GM12878 (cell line): ENCODE results near the gene CCDC170. TPM values are rescaled to one million over a fixed set of nuclear protein-coding genes. Genes with fewer than 3 reads are reported as not detected.
A peak's percentile ranks its signal among the peaks of the same experiment; 100 is the strongest.

Experiments
- ATAC-seq: fragments of 200-7000 bp; cut with Tn5 transposase; 3 replicates; pipeline ENCODE4 v1.9.1; 2020; ENCODE audit warnings: mild to moderate bottlenecking, moderate library complexity
- BruUV-seq: library from RNA; stranded (reverse); fragments of 400-500 nt; replicated peaks from 2 replicates; lab custom pipeline; 2021; lab: Mats Ljungman, UMichigan
- CTCF ChIA-PET: fragments of 300-600 bp; sonication (Branson Sonifier 250); formaldehyde crosslinking; extraction: SDS; loops from one replicate; lab custom pipeline; 2021; ENCODE audit warnings: inconsistent platforms; lab: Yijun Ruan, JAX
- POLR2A ChIA-PET: fragments of 350-600 bp; formaldehyde crosslinking; extraction: SDS; loops from one replicate; lab custom pipeline; 2021; ENCODE audit warnings: inconsistent platforms; lab: Charles Lee
- RAD21 ChIA-PET: fragments of 300-600 bp; sonication (Branson Sonifier 250); formaldehyde crosslinking; loops from one replicate; lab custom pipeline; 2023; ENCODE audit warnings: antibody characterized with exemption; ENCODE audit not compliant: unreplicated experiment; lab: Charles Lee
- SMC1A ChIA-PET: fragments of 300-600 bp; sonication (Branson Sonifier 250); formaldehyde crosslinking; loops from one replicate; lab custom pipeline; 2023; ENCODE audit not compliant: unreplicated experiment, uncharacterized antibody; lab: Charles Lee
- DNase-seq: peaks from one replicate; pipeline ENCODE4 v3.0.0-alpha.2; 2011; ENCODE audit warnings: low read depth, low spot score
- FAIRE-seq: peaks from 3 replicates; lab custom pipeline; 2011; peaks lifted over from hg19 to GRCh38; lab: Jason Lieb, UNC
- H2AFZ ChIP-seq: 2 replicates; pipeline ENCODE4 v1.6.0; 2011; ENCODE audit warnings: low read depth, low read length, control low read depth; ENCODE audit not compliant: control insufficient read depth
- H3K27ac ChIP-seq: 2 replicates; pipeline ENCODE4 v1.5.1; 2011; ENCODE audit warnings: control low read depth; ENCODE audit not compliant: control insufficient read depth, insufficient read depth
- H3K27me3 ChIP-seq, 2 experiments: replicated peaks in 1 of 2; 2 replicates each; pipeline versions ENCODE4 v1.6.0 to v1.6.1; 2011; ENCODE audit warnings: low read length in 1 of 2; ENCODE audit not compliant: control insufficient read depth in 2 of 2, insufficient read depth in 2 of 2
- H3K36me3 ChIP-seq, 2 experiments: 2 replicates each; pipeline ENCODE4 v1.5.1; 2011; ENCODE audit warnings: low read length in 1 of 2; ENCODE audit not compliant: control insufficient read depth in 2 of 2, insufficient read depth in 2 of 2
- H3K4me1 ChIP-seq: 2 replicates; pipeline ENCODE4 v1.6.1; 2011; ENCODE audit warnings: mild to moderate bottlenecking, low read length, moderate library complexity, mixed read lengths; ENCODE audit not compliant: control insufficient read depth, insufficient read depth
- H3K4me2 ChIP-seq: 2 replicates; pipeline ENCODE4 v1.6.0; 2011; ENCODE audit warnings: control low read depth; ENCODE audit not compliant: control insufficient read depth, insufficient read depth
- H3K4me3 ChIP-seq: fragments of 200-600 bp; sonication (generic); 2 replicates; pipeline ENCODE4 v1.5.1; 2016
- H3K79me2 ChIP-seq: 2 replicates; pipeline ENCODE4 v1.6.0; 2011; ENCODE audit warnings: low read length; ENCODE audit not compliant: control insufficient read depth, insufficient read depth
- H3K9ac ChIP-seq: 2 replicates; pipeline ENCODE4 v1.8.0; 2011; ENCODE audit warnings: low read length, control low read depth, mixed read lengths; ENCODE audit not compliant: control insufficient read depth, insufficient read depth
- H3K9me3 ChIP-seq: replicated peaks from 3 replicates; pipeline ENCODE4 v1.5.1; 2011; ENCODE audit warnings: mild to moderate bottlenecking, low read length; ENCODE audit not compliant: control insufficient read depth, insufficient read depth
- H4K20me1 ChIP-seq: 2 replicates; pipeline ENCODE4 v1.6.0; 2011; ENCODE audit not compliant: control insufficient read depth, insufficient read depth
- FOS ChIP-seq: IDR thresholded peaks from 3 replicates; pipeline ENCODE4 v1.6.1; 2011; ENCODE audit warnings: borderline replicate concordance; ENCODE audit not compliant: insufficient read length; ENCODE audit errors: extremely low read depth
- LARP7 ChIP-seq: fragments of 450-650 bp; IDR thresholded peaks from 2 replicates; pipeline ENCODE4 v1.6.1; 2017; ENCODE audit warnings: mild to moderate bottlenecking
- RAD21 ChIP-seq: IDR thresholded peaks from 2 replicates; pipeline ENCODE4 v1.6.1; 2011; ENCODE audit warnings: mild to moderate bottlenecking, low read depth, low read length, moderate library complexity; ENCODE audit not compliant: insufficient read depth
- TCF12 ChIP-seq: IDR thresholded peaks from 2 replicates; pipeline ENCODE4 v1.6.1; 2011; ENCODE audit warnings: low read depth, mild to moderate bottlenecking, low read length
- WGBS: methylation state at CpG from one replicate; pipeline ENCODE4 v1.1.6; 2016; ENCODE audit warnings: low lambda C conversion rate; ENCODE audit not compliant: insufficient replicate concordance, insufficient coverage; ENCODE audit errors: missing lambda C conversion rate; 5-methylcytosine and 5-hydroxymethylcytosine counted together
- in situ Hi-C: fragments of 300-500 bp; cut with MboI; formaldehyde crosslinking; loops from 9 replicates; pipeline ENCODE4 v1.14.3; 2018; ENCODE audit warnings: mixed read lengths
- intact Hi-C: fragments of 100-400 bp; cut with micrococcal nuclease; formaldehyde crosslinking; loops from one replicate; pipeline ENCODE4 v1.14.2; 2022; ENCODE audit not compliant: unreplicated experiment
- polyA plus RNA-seq, 11 experiments: library from polyadenylated mRNA; depleted of rRNA in 4 of 11; unstranded in 6 of 11; stranded (reverse) in 5 of 11; fragments of >200 nt; fragmentation: Nextera tagmentation in 4 of 11; fragmentation: Illumina TruSeq in 1 of 11; extraction: Ambion mirVana in 4 of 11; extraction: Trizol in 1 of 11; gene quantifications; 1 replicate in 1 of 11; 2 replicates in 10 of 11; pipeline versions ENCODE4 v1.2.1 to v1.2.3, GENCODE V29; 2011 to 2016; ENCODE audit warnings: inconsistent platforms in 2 of 11, missing spikeins in 2 of 11, low read depth in 1 of 11
- total RNA-seq, 4 experiments: library from RNA; depleted of rRNA in 3 of 4; stranded (reverse); fragments of >200 nt in 3 of 4; fragmentation: Illumina TruSeq in 1 of 4; extraction: Trizol in 1 of 4; gene quantifications; 2 replicates each; pipeline versions ENCODE4 v1.2.1 to v1.2.3, GENCODE V29; 2013 to 2021
- TF ChIP-seq, protein P1 (sequence below), 3 experiments: IDR thresholded peaks in 2 of 3; conservative IDR thresholded peaks in 1 of 3; 2 replicates each; pipeline ENCODE4 v1.5.1; 2011; ENCODE audit warnings: low read depth in 3 of 3, low read length in 3 of 3, mild to moderate bottlenecking in 3 of 3, control low read depth in 2 of 3, moderate library complexity in 2 of 3, inconsistent platforms in 1 of 3, mixed read lengths in 1 of 3; ENCODE audit not compliant: control insufficient read depth in 2 of 3, insufficient read depth in 1 of 3; ENCODE audit errors: extremely low read depth in 1 of 3

The CCDC170 gene
- total and polyA plus RNA-seq, 10 of the 15 experiments (the other 5 are each of a cell fraction or from before 2014, with no cell fraction given): not detected

DNA sequence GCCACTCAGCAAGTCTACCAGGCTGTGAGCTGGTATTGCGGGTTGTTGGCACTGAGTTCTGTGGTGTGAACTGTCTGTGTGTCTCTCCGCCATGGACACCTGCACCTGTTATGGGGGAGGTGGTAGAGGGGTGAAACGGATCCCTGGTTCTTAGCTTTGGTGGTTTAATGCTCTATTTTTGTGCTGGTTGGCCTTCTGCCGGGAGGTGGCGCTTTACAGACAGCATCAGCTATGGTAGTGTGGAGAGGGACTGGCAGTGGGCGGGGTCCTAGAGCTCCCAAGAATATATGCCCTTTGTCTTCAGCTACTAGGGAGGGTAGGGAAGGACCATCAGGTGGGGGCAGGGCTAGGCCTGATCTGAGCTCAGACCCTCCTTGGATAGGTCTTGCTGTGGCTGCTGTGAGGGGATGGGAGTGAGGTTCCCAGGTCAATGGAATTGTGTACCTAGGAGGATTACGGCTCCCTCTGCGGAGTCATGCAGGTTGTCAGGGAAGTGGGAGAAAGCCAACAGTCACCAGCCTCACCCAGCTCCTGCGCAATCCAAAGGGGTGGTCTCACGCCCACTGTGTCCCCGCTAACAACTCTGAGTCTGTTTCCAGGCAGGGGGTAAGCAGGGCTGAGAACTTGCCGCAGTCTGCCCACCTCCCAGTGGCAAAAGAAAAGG is 154.3 kb downstream of the CCDC170 start:
- ATAC-seq (peak; percentile 47; the same call in 1 of the 3 replicates), FAIRE-seq (no peak), DNase-seq (no peak)
- no peaks in the 10 kb centered on the region for H4K20me1 ChIP-seq
- H3K4me3 ChIP-seq: no peak overlapping the region
- H3K4me1 ChIP-seq: no peaks in the 10 kb centered on the region
- no TSS peak for BruUV-seq
- H3K79me2 ChIP-seq: no peaks in the 10 kb centered on the region
- intact Hi-C loops: no loop called here
- no peak overlapping the region for H3K9ac ChIP-seq
- ChIA-PET RAD21 (interaction anchor here (0.9 to 1.2 kb wide), 3 partner anchors 11 to 622 kb away, joined by 3 read pairs; no protein-coding TSS in a partner anchor), POLR2A (no interaction called here), SMC1A (interaction anchor here (0.7 to 1.9 kb wide), 3 partner anchors 9 to 477 kb away, joined by 3 to 6 read pairs (median 4); no protein-coding TSS in a partner anchor), CTCF (interaction anchor here (0.6 to 1.3 kb wide), 6 partner anchors 11 to 651 kb away, joined by 3 to 4 read pairs (median 3); no protein-coding TSS in a partner anchor)
- WGBS: 32% methylated on average over 12 of the region's 12 CpGs
- TF ChIP-seq LARP7 (no peak), FOS (no peak), TCF12 (no peak), RAD21 (peak; percentile 28; the same call in 1 of the 2 replicates)
- TF ChIP-seq, protein P1, sequence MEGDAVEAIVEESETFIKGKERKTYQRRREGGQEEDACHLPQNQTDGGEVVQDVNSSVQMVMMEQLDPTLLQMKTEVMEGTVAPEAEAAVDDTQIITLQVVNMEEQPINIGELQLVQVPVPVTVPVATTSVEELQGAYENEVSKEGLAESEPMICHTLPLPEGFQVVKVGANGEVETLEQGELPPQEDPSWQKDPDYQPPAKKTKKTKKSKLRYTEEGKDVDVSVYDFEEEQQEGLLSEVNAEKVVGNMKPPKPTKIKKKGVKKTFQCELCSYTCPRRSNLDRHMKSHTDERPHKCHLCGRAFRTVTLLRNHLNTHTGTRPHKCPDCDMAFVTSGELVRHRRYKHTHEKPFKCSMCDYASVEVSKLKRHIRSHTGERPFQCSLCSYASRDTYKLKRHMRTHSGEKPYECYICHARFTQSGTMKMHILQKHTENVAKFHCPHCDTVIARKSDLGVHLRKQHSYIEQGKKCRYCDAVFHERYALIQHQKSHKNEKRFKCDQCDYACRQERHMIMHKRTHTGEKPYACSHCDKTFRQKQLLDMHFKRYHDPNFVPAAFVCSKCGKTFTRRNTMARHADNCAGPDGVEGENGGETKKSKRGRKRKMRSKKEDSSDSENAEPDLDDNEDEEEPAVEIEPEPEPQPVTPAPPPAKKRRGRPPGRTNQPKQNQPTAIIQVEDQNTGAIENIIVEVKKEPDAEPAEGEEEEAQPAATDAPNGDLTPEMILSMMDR (IDR thresholded peaks at IDR 0.05 in 2 of 3, conservative IDR thresholded peaks at IDR 0.05 in 1 of 3; ENCODE audit: control insufficient read depth in 2 of 3, extremely low read depth in 1 of 3, insufficient read depth in 1 of 3, low read depth in 3 of 3, low read length in 3 of 3): peak; percentile 17 to 36 (median 26); a peak in 4 of 6 replicates
- in situ Hi-C loops: no loop called here
- H3K27me3 ChIP-seq: no peaks in the 10 kb centered on the region
- H2AFZ ChIP-seq: no peak overlapping the region
- no peak overlapping the region for H3K4me2 ChIP-seq
- H3K9me3 ChIP-seq: no peaks in the 10 kb centered on the region
- H3K27ac ChIP-seq: no peak overlapping the region
- H3K36me3 ChIP-seq: no peaks in the 10 kb centered on the region
